GM19351 (cell line): Measurements from ENCODE around the gene TCP11.
"Not testable (repeated sequence)": the region's sequence is repeated elsewhere in the genome, so short reads cannot be mapped to it uniquely, and the experiment has no call there.

Experiments used
- ATAC-seq: cut with Tn5 transposase; IDR thresholded peaks from one replicate; pipeline ENCODE4 v1.9.1; 2021; ENCODE audit warnings: mild to moderate bottlenecking, moderate library complexity; ENCODE audit not compliant: unreplicated experiment

TCP11 gene

DNA sequence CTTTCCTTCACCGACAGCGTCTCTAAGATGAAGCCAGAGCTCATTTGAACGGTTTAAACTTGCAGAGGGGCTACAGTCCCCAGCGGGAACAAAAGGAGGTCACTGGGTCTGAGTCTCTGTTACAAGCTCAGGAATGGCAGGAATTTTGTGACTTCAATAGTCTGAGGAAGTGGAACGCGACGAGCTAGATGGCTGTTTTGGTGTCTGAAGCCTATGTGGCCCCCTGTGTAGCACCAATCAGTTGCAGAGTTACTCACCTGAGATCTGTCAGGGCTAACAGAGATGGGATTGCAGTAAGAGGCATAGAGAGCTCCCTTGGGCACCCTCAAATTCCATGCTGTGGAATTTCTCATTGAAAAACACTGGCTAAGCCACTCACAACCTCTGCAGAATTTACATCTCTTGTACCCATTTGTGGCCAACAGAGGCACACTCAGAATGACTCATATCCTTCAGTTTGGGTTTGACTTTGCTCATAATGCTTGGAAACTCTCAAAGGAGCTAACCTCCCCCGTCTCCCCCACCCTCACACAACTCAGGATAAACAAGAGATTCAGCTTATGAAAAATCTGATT lies 7.1 kb upstream of the TCP11 start:
- ATAC-seq: no peak

GRCh38 chr6:35147486-35147885 lies 6.3 kb upstream of the TCP11 start:
- ATAC-seq: no peak

DNA sequence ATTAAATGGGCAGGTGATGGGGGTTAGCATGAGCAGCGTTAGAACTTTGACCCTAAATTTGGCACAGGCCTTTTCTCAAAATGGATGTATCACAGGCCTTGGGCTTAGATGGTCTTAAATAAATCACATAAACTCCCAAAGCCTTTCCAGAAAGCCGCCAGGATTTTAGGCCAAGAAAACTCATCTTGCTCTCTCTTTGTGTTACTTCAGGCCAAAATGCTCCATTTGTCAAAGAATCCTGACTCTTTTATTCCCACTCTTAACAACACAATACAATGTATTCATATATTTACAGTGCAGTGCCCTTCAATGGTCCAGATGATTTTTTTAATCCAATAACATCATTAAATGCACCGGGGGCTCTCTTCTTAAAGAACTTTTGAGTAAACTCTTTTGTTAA lies 5.9 kb upstream of the TCP11 start:
- ATAC-seq: no peak

DNA sequence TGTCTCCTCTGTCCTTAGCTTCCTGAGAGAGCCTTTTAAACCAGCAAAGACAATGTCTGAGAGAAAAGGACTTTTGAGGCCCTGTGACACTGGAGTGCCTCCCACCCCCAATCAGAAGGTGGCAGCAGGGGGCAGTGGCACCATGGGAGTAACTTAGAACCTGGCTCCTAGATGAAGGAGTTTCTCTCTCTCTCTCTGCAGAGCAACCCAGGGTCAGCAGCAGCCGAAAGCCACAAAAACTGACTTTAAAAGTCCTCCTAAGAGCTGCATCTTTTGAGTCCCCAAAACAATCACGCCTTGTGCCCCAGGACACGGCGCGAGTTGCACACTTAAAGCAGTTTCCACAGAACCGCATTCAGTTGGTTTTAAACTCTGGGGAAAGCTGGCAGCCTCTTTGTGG lies 5.3 kb upstream of the TCP11 start:
- no peak for ATAC-seq

GRCh38 chr6:35145757-35146156 lies 4.6 kb upstream of the TCP11 start:
- ATAC-seq: no peak

DNA sequence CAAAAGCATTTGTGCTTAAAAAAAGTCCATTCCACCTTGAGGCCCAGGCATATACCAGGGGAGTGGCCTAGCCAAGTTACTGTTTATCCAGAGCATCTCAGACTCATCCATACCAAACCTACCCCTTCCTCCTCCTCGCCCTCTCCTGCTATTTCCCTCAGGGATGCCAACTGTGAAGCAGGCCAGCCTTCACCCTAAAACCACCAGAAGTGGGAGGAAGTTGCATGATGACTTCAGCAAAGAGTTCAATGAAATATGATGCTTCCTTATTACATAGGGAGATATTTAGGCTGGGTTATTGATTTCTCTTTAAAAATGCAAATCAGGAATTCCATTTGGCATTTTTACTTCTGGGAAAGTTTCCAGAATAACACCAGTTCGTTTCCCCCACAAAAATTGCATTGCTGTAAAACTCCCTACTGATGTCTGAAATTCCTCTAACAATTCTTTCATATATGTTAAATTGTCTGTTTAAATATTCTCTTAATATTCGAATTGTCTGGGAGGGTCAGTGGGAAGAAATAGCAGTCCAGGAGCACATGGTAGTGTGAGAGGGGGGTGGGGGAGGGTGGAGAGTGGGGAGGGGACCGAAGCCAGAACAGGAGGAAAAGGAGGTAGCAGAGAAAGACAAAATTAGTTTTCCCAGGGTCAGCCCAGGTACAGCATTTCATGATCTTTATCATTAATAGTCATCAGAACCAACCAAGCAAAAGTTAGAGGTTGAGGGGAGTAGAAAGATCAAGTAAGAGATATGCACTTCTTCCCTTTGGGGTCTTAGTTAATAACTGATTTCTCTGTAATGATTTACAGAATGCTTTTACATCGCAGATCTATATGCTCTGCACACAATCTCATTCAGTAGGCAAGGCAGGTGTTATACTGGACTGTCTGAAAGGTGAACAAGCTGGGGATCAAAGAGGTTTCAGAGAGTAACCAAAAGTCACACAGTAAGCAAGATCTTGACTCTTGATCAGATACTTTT lies 1.7 kb upstream of the TCP11 start:
- ATAC-seq: no peak

GRCh38 chr6:35140639-35141006 lies 516 bp downstream of the TCP11 start:
- no peak for ATAC-seq

DNA sequence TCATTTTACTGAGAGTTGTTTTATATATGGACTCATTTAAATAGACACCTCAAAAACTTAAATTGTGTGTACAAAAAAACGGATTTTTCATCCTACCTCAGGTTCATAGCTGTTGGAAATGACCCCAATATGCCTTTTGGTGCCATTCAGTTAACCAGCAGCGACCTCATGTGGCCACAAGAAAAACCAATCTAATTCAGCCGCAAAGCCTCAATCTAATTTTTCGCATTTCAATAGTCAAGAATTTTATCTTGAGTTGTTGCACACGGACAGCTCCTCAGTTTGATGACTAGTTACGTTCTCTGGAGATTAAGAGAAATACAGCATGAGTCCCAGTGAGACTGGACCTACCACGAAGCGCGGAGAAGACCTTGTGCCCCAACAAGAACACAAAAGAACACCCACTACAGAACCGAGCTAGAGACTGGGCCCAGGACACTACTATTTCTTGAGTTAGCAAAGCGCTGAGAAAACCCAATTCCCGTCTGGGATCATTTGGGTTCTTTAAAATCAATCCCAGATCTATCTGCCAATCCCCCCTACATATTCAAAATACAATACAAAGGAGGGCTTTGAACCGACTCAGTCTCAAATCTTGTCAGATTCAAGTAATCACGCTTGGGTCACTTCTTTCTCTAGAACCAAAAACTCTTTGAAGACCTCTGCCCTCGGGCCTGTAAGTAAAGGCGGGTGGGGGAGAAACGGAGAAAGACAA lies 1.1 kb downstream of the TCP11 start:
- ATAC-seq: no peak

GRCh38 chr6:35139470-35139869 lies 1.7 kb downstream of the TCP11 start:
- ATAC-seq: no peak

DNA sequence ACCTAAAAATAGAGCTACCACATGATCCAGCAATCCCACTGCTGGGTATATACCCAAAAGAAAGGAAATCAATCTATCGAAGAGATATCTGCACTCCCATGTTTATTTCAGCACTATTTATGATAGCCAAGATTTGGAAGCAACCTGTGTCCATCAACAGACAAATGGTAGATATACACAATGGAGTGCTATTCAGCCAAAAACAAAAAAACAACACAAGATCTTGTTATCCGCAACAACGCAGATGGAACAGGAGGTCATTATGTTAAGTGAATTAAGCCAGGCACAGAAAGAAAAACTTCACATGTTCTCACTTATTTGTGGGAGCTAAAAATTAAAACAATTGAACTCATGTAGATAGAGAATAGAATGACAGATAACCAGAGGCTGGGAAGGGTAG lies 2.9 kb downstream of the TCP11 start:
- not testable (repeated sequence) for ATAC-seq

DNA sequence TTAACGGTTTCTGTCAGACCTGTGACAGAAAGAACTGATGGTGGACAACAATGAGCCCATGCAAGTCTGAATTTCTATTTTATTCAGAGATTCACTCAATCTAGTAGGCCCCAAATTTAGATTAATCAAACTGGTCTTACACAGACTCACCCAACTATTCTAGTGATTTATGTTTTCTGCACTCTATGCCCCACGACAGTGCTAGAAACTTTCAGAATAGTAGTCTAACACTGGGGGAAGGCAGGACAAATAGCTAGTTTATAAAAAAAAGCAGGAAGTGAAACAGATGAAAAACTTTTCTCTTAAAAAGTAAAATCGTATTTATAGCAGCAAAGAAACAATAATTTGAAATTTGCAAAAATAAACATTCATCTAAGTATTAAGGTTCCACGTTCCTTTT lies 5.0 kb downstream of the TCP11 start:
- ATAC-seq: no peak

- no peak for ATAC-seq
Measured at GRCh38 chr6:35128496-35128895, 12.6 kb downstream of the TCP11 start.

GRCh38 chr6:35128042-35128441 lies 13.1 kb downstream of the TCP11 start:
- ATAC-seq: no peak

GRCh38 chr6:35124356-35124755 lies 16.8 kb downstream of the TCP11 start:
- ATAC-seq: no peak

- ATAC-seq: no peak
Measured at GRCh38 chr6:35120746-35121145, 20.4 kb downstream of the TCP11 start.

- ATAC-seq: no peak
Measured at GRCh38 chr6:35108309-35108885, 32.7 kb downstream of the TCP11 start.

- not testable (repeated sequence) for ATAC-seq
Measured at GRCh38 chr6:35107761-35108160, 33.4 kb downstream of the TCP11 start.

DNA sequence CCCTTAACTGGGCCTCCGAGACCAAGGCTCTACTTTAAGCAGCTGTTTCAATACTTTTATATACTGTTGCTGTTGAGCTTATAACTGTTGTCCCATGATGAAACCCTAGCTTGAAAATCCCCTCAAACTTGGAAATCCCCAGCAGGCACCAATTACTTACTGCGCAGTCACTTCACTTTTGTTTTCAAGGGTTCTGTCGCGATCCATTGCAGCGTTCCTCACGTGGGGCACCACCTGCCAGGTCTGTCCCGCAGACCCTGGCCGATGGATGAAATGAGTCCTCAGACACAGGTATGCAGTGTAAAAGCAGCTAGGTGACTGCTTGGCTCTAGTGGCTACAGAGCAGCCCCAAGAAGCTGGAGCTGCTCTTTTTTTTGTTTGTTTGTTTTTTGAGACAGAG lies 33.9 kb downstream of the TCP11 start:
- not testable (repeated sequence) for ATAC-seq

- ATAC-seq: not testable (repeated sequence)
Measured at GRCh38 chr6:35106061-35106460, 35.1 kb downstream of the TCP11 start.

DNA sequence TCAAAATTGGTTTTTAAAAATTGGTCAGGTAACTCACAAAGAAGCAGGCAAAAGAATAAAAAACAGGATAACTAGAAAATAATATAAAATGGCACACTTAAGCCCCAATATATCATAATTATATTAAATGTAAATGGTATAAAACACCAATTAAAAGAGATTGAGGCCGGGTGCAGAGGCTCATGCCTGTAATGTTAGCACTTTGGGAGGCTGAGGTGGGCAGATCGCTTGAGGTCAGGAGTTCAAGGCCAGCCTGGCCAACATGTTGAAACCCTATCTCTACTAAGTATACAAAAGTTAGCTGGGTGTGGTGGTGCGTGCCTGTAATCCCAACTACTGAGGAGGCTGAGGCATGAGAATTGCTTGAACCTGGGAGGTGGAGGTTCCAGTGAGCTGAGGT lies 36.1 kb downstream of the TCP11 start:
- no peak for ATAC-seq

DNA sequence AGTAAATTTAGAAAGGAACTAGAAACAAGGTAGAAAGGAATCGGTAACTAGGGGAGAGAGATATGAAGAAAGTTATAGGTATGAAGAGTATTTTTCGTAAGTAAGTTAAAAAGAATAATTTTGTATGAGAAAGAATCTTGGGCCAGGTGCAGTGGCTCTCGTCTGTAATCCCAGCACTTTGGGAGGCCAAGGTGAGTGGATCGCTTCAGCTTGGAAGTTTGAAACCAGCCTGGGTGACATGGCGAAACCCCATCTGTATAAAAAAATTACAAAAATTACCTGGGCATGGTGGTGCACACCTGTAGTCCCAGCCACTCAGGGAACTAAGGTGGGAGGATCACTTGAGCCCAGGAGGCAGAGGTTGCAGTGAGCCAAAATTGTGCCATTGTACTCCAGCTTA lies 42.0 kb downstream of the TCP11 start:
- ATAC-seq: no peak
